Stimulated activated CD8-positive, alpha-beta memory T cell treated with anti-CD3 and anti-CD28 coated beads, Interleukin-12 subunit alpha, Interleukin-12 subunit beta, amount 100 ng/mL, for 24 hours (primary cell): ENCODE results near the gene AADACL3.
"Not testable (repeated sequence)": the region's sequence is repeated elsewhere in the genome, so short reads cannot be mapped to it uniquely, and the experiment has no call there.

Experiments used
- DNase-seq: peaks from one replicate; pipeline ENCODE4 v3.0.0-alpha.2; 2020; ENCODE audit errors: extremely low read depth

AADACL3 gene

DNA sequence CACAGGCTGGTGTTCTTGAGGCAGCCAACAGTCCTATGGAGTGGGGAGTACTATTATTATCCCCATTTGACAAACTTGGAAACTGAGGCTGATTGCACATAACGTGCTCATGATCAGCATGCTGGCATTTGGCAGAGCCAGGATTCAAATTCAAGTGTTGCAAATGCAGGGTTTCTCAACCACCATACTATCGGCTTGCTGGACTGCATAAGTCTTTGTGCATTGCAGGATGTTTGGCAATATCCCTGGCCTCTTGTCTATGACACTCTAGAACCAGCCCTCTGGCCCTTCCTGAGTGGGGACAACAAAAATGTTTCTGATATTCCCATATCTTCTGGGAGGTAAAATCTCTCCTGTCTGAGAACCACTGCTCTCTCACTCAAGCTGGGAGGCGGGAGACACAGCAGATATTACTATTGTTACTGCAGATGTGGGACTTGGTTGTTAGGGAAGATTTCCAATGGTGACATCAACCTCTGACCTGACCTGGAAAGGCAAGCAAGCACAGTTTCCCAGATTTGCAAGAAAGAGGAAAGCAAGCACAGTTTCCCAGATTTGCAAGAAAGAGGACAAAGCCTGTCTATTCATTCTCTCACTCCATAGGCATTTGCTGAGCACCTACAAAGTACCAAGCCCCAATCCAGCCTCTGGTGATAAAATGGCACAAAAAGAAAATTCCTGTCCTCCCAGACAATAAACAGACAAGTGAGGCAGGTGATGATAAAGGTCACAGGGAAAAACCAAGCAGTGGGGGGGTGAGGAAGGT lies 1.0 kb upstream of the AADACL3 start:
- no peak for DNase-seq

GRCh38 chr1:12717301-12717838 lies 1.5 kb downstream of the AADACL3 start:
- DNase-seq: no peak

- no peak for DNase-seq
Measured at GRCh38 chr1:12722626-12723025, 6.7 kb downstream of the AADACL3 start.

GRCh38 chr1:12728391-12728790 lies 12.5 kb downstream of the AADACL3 start:
- DNase-seq: no peak

GRCh38 chr1:12730156-12730555 lies 14.2 kb downstream of the AADACL3 start:
- DNase-seq: no peak

- DNase-seq: not testable (repeated sequence)
Measured at GRCh38 chr1:12731084-12731483, 15.2 kb downstream of the AADACL3 start.

DNA sequence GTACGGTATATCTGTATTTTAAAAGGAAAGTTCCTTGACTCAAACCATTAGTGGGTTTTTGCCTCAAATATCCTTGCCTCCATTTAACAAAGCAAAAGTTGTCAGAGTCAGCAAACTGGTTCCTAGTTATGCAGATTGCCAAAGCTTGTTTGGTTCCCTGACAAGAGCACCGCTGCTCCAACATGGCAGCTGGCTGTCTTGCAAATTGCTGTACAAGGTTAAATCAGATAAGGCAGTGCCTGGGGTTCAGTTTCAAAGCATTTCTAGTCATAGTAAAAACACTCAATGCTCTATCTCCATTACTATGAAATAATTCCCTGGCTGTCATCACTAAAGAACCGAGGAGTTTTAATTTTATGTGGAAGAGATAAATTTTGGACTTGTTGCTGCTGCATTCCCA lies 18.7 kb downstream of the AADACL3 start:
- DNase-seq: no peak

DNA sequence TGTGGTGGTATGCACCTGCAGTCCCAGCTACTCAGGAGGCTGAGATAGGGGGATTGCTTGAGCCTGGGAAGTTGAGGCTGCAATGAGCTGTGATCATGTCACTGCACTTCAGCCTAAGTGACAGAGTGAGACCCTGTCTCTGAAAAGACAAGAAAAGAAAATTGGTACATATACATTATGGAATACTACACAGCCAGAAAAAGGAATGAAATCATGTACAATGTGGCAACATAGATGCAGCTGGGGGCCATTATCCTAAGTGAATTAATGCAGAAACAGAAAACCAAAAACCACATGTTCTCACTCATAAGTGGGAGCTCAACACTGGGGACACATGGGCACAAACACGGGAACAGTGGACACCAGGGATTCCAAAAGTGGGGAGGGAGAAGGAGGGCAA lies 23.0 kb downstream of the AADACL3 start:
- DNase-seq: no peak

GRCh38 chr1:12739613-12740012 lies 23.7 kb downstream of the AADACL3 start:
- DNase-seq: no peak

GRCh38 chr1:12741946-12742345 lies 26.0 kb downstream of the AADACL3 start:
- DNase-seq: no peak

- no peak for DNase-seq
Measured at GRCh38 chr1:12745126-12745991, 29.4 kb downstream of the AADACL3 start.

DNA sequence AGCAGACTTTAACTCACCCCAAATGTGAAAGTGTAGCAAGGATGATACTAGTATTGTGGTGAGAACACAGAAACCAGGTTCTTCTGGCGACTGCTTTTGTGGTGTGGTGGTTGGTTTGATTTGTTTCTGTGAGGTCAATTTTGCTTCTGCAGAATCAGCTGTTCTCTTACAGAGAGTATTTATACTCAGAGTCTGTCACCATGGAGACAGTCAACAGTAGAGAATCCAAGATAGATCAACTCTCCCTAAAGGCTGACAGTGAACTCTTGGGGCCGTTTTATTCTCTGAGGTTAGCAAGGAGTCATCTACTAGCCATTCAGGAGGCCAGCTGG lies 30.0 kb downstream of the AADACL3 start, which contains the start of gene CFAP107:
Gene CFAP107 (plus strand): TSS at position 209 of the 332 bp plus-strand sequence. CDS start 231 bp downstream, outside the sequence.
- DNase-seq: no peak

DNA sequence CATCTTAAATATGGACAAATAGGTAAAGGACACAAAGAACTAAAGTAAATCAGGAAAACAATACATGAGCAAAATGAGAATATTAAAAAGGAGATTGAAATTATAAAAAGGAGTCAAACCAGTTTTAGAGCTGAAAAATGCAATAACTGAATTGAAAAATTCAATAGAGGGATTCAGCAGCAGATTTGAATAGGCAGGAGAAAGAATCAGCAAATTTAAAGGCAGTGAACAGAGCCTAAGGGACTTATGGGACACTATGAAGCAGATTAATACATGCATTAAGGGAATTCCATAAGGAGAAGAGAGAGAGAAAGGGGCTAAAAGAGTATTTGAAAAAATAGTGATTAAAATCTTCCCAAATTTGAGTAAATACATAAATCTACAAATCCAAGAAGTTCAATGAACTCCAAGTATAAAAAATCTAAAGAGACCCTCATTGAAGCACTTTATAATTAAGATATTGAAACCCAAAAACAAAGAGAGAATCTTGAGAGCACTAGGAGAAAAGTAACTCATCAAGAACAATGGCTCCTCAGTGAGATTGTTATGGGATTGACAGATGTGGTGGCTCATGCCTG lies 33.0 kb downstream of the AADACL3 start:
- no peak for DNase-seq

- DNase-seq: no peak
Measured at GRCh38 chr1:12754738-12755137, 38.8 kb downstream of the AADACL3 start.

DNA sequence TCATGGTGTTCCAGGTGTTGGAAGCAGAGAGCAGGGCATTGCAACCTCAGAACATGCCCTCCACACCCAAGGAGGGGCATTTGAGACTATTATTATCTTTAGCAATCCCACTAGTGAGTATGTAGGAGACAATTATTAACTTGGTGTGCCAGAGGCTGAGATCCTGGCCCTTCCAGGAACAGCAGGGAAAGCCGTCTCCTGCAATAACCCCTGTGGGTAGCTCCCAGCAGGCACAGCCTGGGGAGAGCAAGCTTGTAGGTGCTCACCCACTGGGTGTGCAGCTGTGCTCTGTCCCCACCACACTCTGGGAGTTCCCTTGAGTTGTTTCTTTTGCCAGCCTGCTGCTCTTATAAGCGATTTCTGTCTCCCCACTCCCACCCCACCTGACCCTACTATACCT lies 40.4 kb downstream of the AADACL3 start:
- DNase-seq: no peak

DNA sequence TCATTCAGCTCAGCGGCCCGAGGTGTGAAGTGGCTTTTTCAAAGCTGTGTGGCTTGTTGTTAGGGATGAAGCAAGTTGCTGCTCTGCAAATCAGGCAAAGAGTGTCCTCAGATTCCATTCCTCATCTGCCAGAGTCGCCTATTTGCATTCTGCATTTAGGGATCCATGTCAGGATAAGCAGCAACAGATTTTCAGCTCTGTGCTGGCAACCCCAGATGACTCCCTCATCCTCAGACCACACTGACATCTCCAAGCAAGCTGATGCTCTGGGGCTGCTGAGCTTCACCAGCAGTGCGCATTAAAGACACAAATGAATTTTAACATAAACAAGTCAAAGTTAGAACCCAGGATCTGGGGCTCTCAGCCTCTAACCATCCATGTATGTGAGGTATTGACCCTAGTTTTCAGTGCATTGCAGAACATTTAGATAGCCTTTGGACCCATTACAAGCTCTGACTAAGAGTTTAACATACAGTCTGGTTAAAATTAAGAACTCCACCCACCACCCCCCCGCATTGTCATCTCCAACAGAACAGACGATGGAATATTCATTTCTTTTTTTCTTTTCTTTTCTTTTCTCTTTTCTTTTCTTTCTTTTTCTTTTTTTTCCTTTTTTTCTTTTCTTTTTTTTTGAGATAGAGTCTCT lies 41.0 kb downstream of the AADACL3 start:
- no peak for DNase-seq

GRCh38 chr1:12757836-12758235 lies 41.9 kb downstream of the AADACL3 start:
- DNase-seq: no peak

- DNase-seq: no peak
Measured at GRCh38 chr1:12760256-12760795, 44.4 kb downstream of the AADACL3 start.

GRCh38 chr1:12761781-12762180 lies 45.9 kb downstream of the AADACL3 start:
- no peak for DNase-seq

GRCh38 chr1:12762766-12763165 lies 46.9 kb downstream of the AADACL3 start:
- DNase-seq: no peak

DNA sequence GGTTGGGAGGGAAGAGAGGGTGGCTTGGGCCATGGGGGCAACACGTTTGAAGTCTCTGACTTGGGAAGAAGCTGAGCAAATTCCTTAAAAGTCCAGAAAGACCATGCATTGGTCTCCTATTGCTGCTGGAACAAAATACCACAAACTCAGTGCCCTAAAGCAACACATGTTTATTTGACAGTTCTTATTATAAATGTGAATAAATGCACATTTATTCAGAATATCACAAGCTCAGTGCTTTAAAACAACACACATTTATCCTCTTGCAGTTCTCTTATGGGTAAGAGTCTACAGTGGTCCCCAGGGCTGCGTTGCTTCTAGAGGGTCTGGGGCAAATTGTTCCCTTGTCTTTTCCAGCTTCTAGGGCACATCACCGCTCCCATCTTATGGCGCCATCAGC lies 47.6 kb downstream of the AADACL3 start:
- DNase-seq: no peak

GRCh38 chr1:12764016-12764415 lies 48.1 kb downstream of the AADACL3 start:
- DNase-seq: no peak
